Astrocyte of the cerebellum (primary cell): Measurements from ENCODE around the gene LMNA.

ENCODE experiments used
- DNase-seq: peaks from one replicate; pipeline ENCODE4 v3.0.0-alpha.2; 2011; ENCODE audit warnings: low read depth
- H3K4me3 ChIP-seq: 2 replicates; pipeline ENCODE4 v1.5.1; 2011; ENCODE audit warnings: mild to moderate bottlenecking, low read depth, low read length, moderate library complexity
- CTCF ChIP-seq: IDR thresholded peaks from 2 replicates; pipeline ENCODE4 v1.5.1; 2012; ENCODE audit warnings: low read length, low read depth, moderate library complexity, mild to moderate bottlenecking; ENCODE audit errors: missing control alignments
- in situ Hi-C: cut with HindIII; loops from 2 replicates; pipeline ENCODE4 v1.10.0; 2017; ENCODE audit warnings: low sequenced_read_pairs

LMNA gene

DNA sequence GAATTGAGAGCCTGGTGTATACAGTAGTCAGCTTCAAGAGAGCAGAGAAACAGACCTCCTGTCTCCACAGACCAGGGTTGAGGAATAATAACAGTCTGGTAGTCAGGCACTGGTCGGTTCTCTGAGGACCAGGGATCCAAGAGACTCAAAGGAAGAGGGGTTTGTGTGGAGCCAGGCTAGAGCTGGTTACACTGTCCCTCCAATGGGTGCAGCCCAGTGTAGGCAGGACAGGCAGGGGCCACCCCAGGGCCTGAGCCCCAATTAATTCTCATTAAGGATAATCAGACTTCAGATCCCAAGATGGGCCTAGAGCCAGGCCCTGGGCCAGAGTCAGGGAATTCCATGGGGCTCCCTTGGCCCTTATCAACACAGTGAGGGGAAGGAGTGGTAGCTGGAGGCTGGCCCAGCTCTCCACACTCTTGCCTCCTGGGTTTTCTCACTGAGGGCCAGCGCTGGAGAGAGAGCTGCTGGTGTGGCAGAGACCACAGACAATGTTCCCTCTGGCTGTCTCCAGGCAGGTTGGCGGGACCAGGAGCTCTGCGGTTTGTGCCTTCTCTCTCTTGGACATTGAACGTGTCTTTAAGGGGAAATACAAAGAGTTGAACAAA, 48.0 kb downstream of the LMNA start:
- no peak for DNase-seq
- TF ChIP-seq CTCF: no peak
- in situ Hi-C loops: no loop called here
- H3K4me3 ChIP-seq: no peak overlapping the region

DNA sequence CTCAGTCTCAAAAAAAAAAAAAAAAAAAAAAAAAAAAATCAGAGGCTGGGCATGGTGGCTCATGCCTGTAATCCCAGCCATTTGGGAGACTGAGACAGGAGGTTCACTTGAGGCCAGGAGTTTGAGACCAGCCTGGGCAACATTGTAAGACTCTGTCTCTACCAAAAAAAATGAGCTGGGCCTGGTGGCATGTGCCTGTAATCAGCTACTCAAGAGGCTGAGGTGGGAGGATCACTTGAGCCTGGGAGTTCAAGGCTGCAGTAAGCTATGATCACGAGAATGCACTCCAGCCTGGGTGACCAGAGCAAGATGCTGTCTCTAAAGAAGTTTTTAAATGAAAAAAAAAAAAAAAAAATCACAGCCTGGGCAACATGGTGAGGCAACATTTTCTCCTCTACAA, 49.2 kb downstream of the LMNA start:
- in situ Hi-C loops: no loop called here
- H3K4me3 ChIP-seq: no peak overlapping the region
- no peak for TF ChIP-seq CTCF
- no peak for DNase-seq

GRCh38 chr1:156164125-156164831, 49.8 kb downstream of the LMNA start:
- DNase-seq: no peak
- in situ Hi-C loops: no loop called here
- no peak for TF ChIP-seq CTCF
- no peak overlapping the region for H3K4me3 ChIP-seq

DNA sequence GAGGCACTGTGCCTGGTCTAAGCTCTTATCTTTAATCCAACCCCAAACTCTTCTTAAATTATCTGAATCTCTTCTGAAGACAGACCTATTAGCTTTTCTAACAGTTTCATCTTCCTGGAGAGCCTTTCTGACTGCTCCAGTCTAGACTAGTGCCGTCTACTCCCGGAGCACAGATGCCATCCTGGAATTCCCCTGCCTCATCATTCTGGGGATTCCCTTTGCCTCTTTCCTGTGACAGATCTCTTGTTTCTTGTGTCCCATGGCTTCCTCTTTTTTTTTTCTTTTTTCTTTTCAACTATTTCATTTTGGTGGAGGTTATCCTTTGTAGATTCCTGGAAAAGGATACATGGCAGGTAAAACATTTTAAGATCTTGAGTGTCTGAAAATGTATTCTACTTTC, 50.6 kb downstream of the LMNA start:
- TF ChIP-seq CTCF: no peak
- no peak for DNase-seq

DNA sequence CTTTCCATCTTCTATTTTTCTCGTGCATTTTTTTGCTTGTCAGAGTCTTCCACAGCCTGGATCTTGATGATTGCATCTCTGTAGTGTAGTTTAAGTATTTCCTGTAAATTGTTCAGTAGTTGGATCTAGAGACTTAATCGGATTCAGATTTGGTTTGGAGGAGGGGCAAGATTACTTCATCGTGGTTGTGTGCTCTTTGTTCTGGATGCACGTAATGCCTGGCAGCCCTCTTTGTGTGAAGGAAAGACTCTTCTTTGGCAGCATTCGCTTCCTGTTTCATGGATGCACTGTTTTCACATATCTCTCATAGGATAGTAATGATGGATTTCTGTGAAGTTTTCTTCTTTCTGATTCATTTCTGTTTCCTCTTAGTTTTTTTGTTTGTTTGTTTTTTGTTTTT, 53.0 kb downstream of the LMNA start:
- TF ChIP-seq CTCF: no peak
- in situ Hi-C loops: no loop called here
- no peak for DNase-seq
- no peak overlapping the region for H3K4me3 ChIP-seq

More for the DNA sequence above, 50.6 kb downstream of the LMNA start:
- in situ Hi-C loops: no loop called here
- no peak overlapping the region for H3K4me3 ChIP-seq

DNA sequence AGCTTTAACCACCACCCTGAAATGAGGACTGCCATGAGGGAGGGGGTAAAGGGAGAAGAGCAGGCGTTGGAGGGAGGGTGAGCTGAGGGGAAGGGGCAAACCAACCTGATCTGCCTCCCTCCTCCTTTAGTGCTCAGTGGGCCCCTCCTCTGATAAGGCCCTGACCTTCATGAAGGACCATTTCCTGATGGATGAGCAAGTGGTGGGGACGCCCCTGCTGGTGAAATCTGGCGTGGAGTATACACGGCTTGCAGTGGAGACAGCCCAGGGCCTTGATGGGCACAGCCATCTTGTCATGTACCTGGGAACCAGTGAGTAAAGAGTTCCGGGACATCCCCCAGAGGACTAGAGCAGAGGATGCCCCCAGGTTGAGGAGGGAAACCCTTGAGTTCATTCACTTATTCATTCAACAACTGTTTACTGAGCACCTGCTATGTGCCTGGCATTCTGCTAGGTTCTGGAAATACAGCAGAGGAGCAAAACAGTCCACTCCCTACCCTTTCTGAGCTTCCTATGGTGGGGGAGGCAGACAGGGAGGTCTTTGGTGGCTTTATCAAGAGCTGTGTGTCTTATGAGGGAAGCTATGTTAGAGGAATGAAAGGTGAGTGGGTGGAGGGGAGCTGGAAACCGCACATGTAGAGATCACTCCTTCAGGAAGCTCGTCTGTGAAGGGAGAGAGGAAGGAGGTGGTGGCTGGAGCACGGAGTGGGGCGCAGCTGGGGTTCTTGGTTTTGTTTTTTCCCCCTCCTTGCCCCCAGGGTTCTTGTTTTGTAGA, 58.4 kb downstream of the LMNA start:
- H3K4me3 ChIP-seq: no peak overlapping the region
- TF ChIP-seq CTCF: no peak
- DNase-seq: no peak
- in situ Hi-C loops: no loop called here
